Measurements from ENCODE around the gene ZNF415.

ZNF415 gene

GRCh38 chr19:53147645-53148044 lies 14.9 kb upstream of the ZNF415 start:
- TF ChIP-seq TAF1 (IDR thresholded peaks at IDR 0.05; ENCODE audit: low read depth) = no peak
- TF ChIP-seq MAX (IDR thresholded peaks at IDR 0.05) = no peak
- no peak for TF ChIP-seq TEAD4 (IDR thresholded peaks at IDR 0.05)
- TF ChIP-seq, protein P1, sequence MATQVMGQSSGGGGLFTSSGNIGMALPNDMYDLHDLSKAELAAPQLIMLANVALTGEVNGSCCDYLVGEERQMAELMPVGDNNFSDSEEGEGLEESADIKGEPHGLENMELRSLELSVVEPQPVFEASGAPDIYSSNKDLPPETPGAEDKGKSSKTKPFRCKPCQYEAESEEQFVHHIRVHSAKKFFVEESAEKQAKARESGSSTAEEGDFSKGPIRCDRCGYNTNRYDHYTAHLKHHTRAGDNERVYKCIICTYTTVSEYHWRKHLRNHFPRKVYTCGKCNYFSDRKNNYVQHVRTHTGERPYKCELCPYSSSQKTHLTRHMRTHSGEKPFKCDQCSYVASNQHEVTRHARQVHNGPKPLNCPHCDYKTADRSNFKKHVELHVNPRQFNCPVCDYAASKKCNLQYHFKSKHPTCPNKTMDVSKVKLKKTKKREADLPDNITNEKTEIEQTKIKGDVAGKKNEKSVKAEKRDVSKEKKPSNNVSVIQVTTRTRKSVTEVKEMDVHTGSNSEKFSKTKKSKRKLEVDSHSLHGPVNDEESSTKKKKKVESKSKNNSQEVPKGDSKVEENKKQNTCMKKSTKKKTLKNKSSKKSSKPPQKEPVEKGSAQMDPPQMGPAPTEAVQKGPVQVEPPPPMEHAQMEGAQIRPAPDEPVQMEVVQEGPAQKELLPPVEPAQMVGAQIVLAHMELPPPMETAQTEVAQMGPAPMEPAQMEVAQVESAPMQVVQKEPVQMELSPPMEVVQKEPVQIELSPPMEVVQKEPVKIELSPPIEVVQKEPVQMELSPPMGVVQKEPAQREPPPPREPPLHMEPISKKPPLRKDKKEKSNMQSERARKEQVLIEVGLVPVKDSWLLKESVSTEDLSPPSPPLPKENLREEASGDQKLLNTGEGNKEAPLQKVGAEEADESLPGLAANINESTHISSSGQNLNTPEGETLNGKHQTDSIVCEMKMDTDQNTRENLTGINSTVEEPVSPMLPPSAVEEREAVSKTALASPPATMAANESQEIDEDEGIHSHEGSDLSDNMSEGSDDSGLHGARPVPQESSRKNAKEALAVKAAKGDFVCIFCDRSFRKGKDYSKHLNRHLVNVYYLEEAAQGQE (IDR thresholded peaks at IDR 0.05; ENCODE audit: low read depth) = no peak
- no peak for TF ChIP-seq CEBPB (IDR thresholded peaks at IDR 0.05)
- no peak for TF ChIP-seq FOXM1 (IDR thresholded peaks at IDR 0.05; ENCODE audit: borderline replicate concordance, low read depth)
- TF ChIP-seq EGR1 (IDR thresholded peaks at IDR 0.05) = no peak
- no peak for TF ChIP-seq NFIC (IDR thresholded peaks at IDR 0.05)
- TF ChIP-seq TCF12 (IDR thresholded peaks at IDR 0.05; ENCODE audit: low read depth) = no peak
- no peak for TF ChIP-seq RAD21 (IDR thresholded peaks at IDR 0.05; ENCODE audit: low read depth)
- TF ChIP-seq CREB1 (IDR thresholded peaks at IDR 0.05; ENCODE audit: low read depth) = no peak
- no peak for TF ChIP-seq EP300 (IDR thresholded peaks at IDR 0.05; ENCODE audit: borderline replicate concordance)
- TF ChIP-seq, protein P2, sequence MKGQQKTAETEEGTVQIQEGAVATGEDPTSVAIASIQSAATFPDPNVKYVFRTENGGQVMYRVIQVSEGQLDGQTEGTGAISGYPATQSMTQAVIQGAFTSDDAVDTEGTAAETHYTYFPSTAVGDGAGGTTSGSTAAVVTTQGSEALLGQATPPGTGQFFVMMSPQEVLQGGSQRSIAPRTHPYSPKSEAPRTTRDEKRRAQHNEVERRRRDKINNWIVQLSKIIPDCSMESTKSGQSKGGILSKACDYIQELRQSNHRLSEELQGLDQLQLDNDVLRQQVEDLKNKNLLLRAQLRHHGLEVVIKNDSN (IDR thresholded peaks at IDR 0.05) = no peak
- TF ChIP-seq ZBTB7A (IDR thresholded peaks at IDR 0.05; ENCODE audit: low read depth) = no peak

DNA sequence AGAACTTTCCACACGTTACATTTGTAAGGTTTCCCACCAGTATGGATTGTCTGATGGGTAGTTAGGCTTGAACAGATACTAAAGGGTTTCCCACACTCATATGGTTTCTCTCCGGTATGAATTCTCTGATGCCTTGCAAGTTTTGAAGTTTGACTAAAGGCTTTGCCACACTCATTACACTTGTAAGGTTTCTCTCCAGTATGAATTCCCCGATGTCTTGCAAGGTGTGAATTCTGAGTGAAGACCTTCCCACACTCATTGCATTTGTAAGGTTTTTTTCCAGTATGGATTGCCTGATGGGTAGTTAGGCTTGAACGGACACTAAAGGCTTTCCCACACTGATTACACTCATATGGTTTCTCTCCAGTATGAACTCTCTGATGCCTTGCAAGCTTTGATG lies 7.6 kb upstream of the ZNF415 start:
- TF ChIP-seq NFIC (IDR thresholded peaks at IDR 0.05) (no peak), TCF12 (IDR thresholded peaks at IDR 0.05; ENCODE audit: low read depth) (no peak), FOXM1 (IDR thresholded peaks at IDR 0.05; ENCODE audit: borderline replicate concordance, low read depth) (no peak)
- TF ChIP-seq, protein P2 (IDR thresholded peaks at IDR 0.05) = no peak

GRCh38 chr19:53136432-53136831 lies 3.7 kb upstream of the ZNF415 start:
- TF ChIP-seq EP300 (IDR thresholded peaks at IDR 0.05; ENCODE audit: borderline replicate concordance) (no peak), TEAD4 (IDR thresholded peaks at IDR 0.05) (no peak), FOXM1 (IDR thresholded peaks at IDR 0.05; ENCODE audit: borderline replicate concordance, low read depth) (no peak), TAF1 (IDR thresholded peaks at IDR 0.05; ENCODE audit: low read depth) (no peak), ZBTB7A (IDR thresholded peaks at IDR 0.05; ENCODE audit: low read depth) (no peak), CEBPB (IDR thresholded peaks at IDR 0.05) (no peak), TCF12 (IDR thresholded peaks at IDR 0.05; ENCODE audit: low read depth) (no peak)
- TF ChIP-seq, protein P1 (IDR thresholded peaks at IDR 0.05; ENCODE audit: low read depth) = no peak

GRCh38 chr19:53131727-53132126 lies 983 bp downstream of the ZNF415 start:
- no peak for TF ChIP-seq CREB1 (IDR thresholded peaks at IDR 0.05; ENCODE audit: low read depth)
- no peak for TF ChIP-seq YY1 (IDR thresholded peaks at IDR 0.05; ENCODE audit: low read depth)

- TF ChIP-seq TAF1 (IDR thresholded peaks at IDR 0.05; ENCODE audit: low read depth) (no peak), FOXM1 (IDR thresholded peaks at IDR 0.05; ENCODE audit: borderline replicate concordance, low read depth) (no peak), CREB1 (IDR thresholded peaks at IDR 0.05; ENCODE audit: low read depth) (no peak), YY1 (IDR thresholded peaks at IDR 0.05; ENCODE audit: low read depth) (no peak), ZBTB7A (IDR thresholded peaks at IDR 0.05; ENCODE audit: low read depth) (no peak), TEAD4 (IDR thresholded peaks at IDR 0.05) (no peak), EP300 (IDR thresholded peaks at IDR 0.05; ENCODE audit: borderline replicate concordance) (no peak), RAD21 (IDR thresholded peaks at IDR 0.05; ENCODE audit: low read depth) (no peak), CEBPB (IDR thresholded peaks at IDR 0.05) (no peak)
- TF ChIP-seq, protein P2 (IDR thresholded peaks at IDR 0.05) = no peak
Measured at GRCh38 chr19:53131085-53131590, 1.6 kb downstream of the ZNF415 start.

DNA sequence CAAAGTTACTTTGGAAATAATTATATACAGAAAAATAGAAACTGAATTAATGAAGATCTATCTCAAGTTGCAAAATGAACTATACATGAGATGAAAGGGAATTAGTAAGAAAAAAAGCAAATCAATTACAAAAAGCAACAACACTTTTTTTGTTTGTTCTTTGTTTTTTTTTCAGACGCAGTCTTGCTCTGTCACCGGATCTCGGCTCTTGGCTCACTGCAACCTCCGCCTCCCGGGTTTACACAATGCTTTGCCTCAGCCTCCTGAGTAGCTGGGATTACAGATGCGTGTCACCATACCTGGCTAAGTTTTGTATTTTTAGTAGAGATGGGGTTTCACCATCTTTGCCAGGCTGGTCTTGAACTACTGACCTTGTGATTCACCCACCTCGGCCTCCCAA lies 2.2 kb downstream of the ZNF415 start:
- TF ChIP-seq TEAD4 (IDR thresholded peaks at IDR 0.05) (no peak), CEBPB (IDR thresholded peaks at IDR 0.05) (no peak), CREB1 (IDR thresholded peaks at IDR 0.05; ENCODE audit: low read depth) (no peak), NFIC (IDR thresholded peaks at IDR 0.05) (no peak), EP300 (IDR thresholded peaks at IDR 0.05; ENCODE audit: borderline replicate concordance) (no peak), YY1 (IDR thresholded peaks at IDR 0.05; ENCODE audit: low read depth) (no peak), FOXM1 (IDR thresholded peaks at IDR 0.05; ENCODE audit: borderline replicate concordance, low read depth) (no peak), RAD21 (IDR thresholded peaks at IDR 0.05; ENCODE audit: low read depth) (no peak), MAX (IDR thresholded peaks at IDR 0.05) (no peak), EGR1 (IDR thresholded peaks at IDR 0.05) (no peak)

Data from Ishikawa (cell line).